Measurements from ENCODE around the gene OR51A2.
"Not testable (repeated sequence)": the region's sequence is repeated elsewhere in the genome, so short reads cannot be mapped to it uniquely, and the experiment has no call there.

OR51A2 gene, protein sequence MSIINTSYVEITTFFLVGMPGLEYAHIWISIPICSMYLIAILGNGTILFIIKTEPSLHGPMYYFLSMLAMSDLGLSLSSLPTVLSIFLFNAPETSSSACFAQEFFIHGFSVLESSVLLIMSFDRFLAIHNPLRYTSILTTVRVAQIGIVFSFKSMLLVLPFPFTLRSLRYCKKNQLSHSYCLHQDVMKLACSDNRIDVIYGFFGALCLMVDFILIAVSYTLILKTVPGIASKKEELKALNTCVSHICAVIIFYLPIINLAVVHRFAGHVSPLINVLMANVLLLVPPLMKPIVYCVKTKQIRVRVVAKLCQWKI

DNA sequence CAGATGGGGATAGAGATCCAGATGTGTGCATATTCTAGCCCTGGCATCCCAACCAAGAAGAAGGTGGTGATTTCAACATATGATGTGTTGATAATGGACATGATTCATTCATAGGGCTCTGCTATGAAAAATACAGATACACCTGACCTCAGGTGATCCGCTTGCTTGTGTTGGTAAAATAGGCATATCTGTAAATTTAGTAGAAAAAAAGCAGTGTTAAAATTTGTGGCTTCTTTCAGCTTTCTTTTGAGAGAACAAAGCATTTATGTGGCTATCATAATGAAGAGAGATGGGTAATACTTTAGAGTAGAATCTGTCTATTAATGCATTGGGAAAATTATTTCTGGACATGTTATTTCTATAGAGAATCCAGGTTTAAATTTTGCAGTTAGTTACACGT, at the start of gene OR51A2:
Gene OR51A2 (minus strand): TSS at position 101 of the 400 bp plus-strand sequence. CDS start 0 bp downstream, at position 101.
- not testable (repeated sequence) for DNase-seq

DNA sequence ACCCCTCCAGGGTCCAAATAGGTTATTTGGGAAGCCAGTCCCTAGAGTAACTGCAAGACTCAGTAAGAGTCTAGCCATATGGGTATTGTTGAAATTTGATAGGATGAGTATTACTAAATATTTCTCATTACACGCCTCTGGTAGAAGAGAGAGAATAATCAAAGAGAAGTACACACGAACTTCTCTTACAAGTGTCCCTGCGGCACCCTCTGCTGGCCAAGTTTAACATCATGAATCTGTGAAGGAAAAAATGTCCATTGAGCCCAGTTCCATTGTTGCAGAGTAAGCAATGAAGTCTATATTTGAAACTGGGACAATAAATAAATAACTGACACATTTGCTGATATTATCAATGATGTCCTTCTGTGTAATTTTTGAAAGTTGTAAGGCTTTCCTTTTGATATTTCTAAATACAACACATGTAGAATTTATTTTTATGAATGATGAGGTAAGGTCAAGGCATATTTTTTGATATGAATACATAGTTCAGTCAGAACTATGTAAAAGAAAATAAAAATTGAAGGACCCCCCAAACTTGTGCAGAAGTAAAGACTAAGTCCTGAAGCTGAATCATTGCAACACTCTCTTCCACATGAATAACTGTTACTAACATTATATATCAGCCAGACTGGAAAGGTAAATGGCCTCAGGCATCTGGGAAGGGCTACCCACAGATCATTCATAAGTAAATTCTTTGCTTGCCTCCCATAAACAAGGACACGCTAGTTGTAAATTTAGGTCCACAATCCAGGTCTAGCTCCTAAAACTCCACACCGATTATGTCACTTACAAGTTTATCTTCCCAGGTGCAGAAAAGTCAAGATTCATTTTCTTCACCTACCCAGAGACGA, 49.1 kb upstream of the OR51A2 start:
- no peak for DNase-seq

DNA sequence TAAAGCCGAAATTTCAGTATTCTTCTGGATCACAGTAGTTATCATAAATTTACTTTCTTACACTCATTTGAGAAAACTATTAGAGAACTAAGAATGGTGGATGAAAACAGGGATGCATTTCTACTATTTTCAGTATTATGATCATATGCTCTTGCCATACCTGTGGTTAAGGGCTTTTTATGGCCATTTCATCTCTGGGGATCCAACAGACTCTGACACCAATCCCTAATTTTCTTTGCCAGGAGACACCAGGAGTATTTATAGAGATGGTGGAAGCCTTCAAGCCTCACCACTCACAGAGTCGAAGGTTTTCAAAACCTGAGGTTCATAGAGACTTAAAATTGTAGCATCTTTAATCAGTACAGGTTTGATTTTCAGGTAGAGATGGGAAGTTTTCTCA, 39.0 kb upstream of the OR51A2 start, which contains the start of gene OR51L1:
Gene OR51L1 (plus strand): TSS at position 301 of the 400 bp plus-strand sequence. CDS start 4,132 bp downstream, outside the sequence.
- DNase-seq, result no peak

DNA sequence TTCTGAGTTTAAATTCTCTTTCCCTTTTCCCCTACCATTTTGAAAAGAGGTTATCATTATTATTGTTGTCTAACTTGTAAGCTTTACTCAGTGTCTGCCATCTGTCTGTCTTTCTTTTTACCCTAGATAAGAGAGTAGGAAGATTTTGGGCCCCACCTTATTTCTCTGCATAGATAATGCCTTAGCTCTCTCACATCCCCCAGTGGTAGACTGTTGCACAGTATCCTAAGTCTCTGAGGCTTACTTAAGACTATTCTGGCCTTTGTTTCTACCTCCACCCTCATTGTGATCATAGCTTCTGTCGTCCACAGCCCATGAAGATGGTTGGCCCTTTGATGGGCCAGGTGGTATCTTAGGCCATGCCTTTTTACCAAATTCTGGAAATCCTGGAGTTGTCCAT, 35.5 kb upstream of the OR51A2 start:
- no peak for DNase-seq

DNA sequence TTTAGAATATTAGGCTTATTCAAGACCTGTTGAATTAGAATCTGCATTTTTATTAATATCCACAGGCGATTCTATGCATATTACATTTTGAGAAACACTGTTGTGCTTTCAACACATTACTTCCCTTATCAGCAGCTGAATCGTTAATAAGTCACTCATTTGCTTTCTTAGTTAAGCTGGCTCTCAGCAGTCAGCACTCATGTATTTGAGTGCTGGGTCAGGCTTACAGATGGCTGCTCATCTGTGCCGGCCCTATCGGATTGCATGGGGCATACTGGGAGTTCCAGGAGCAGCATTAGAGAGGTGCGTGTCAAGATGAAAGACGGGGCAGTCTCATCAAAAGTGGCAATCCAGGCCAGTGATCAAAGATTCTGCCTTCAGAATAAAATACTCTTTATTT, 28.3 kb upstream of the OR51A2 start:
- no peak for DNase-seq

DNA sequence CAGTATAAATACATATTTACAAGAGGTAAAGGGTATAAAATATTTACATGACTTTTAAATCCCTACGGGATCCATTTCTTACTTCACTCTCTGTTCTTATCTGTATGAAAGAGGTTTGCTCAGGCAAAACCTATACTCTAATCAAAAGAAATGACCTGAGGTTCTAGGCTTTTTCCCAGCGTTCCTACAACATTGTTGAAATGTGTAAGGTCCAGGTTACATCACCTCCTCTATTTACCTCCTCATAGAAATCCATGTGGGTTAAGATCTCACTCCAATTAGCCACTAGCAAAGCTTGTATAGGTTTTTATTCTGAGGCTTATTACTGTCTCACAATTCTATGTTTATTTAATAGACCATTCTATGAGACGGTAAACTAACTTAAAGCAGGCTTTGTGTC, 27.2 kb upstream of the OR51A2 start:
- DNase-seq, result no peak

DNA sequence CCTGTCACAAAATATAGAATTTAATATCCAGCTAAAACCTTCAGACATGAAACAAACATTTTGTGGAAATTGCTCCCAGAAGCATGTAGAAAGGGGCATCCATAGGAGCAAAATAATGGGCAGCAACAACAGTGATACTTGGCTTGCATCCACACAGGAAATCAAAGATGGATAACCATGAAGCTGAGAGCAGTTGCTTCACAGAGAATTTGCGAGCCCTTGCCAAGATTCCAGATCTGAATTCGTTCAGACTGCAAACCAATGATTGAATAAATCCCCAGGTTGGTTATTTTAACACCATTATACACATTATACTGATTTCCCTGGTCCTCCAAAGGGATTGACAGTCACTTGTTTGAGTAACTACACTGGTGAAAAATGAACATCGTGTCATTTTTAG, 23.5 kb upstream of the OR51A2 start:
- DNase-seq, result no peak

DNA sequence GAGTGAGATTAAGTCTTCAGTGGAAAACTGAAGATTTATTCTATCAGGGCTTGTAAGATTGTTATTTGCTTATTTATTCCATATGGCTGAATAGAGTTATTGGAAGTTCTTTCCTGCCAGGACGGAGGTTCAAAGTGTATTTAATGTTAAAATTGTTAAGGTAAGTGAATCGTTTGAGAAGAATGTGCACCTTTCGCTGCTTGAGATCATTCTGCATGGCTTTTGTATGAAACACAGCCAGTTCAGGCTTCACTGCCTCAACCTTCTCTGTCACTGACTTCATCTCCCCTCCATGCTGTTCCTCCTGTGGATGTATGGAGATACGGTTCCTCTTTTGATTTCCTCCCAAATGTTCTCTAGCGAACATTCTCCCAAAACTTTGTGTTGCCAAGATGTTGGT, 19.9 kb upstream of the OR51A2 start:
- no peak for DNase-seq

DNA sequence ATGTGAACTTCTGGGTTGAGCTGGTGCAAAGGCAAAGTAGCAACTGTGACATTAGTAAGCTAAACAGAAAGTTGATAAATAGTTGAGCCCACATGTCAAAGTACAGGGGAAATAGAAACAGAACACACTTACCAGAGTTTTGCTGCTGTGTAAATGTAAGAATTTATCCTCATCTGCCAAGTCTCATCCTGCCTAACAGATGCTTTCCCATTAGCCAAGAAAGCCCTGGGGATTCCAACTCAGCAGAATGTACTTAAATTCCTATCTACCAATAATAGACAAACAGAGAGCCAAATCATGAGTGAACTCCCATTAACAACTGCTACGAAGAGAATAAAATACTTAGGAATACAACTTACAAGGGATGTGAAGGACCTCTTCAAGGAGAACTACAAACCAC, 7.3 kb upstream of the OR51A2 start:
- no peak for DNase-seq

DNA sequence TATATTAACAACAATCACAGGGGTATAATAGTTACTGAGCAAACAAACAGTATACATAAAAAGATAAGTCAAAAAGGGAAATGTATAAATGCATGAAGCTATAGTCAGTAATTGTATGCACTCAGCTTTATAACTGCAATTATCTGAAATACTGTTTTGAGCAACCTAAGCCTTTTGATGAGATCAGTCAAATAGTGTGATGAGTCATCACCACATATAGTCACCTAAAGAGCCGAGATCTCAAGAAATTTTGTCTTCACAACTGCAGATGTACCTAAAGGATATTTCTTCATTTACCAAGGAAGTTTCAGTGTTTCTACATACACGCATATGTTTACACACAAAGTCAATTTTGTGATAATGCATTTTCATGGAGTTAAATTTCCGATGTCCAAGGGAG, 5.4 kb upstream of the OR51A2 start:
- no peak for DNase-seq

DNA sequence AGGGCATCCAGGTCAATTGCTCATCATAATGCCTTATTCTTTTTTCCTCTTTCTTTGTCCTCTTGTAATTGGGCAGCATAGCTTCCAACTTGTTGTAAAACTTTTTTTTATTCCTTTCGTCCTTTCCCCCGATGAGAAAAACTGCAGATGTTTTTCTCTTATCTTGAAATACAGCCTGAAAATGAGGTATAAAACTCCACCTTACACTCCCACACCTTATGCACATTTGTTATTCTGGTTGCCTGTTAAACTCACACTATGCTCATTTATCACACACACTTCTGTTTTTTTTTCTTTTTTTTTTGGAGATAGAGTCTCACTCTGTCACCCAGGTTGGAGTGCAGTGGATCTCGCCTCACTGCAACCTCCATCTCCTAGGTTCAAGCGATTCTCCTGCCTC, 1.9 kb upstream of the OR51A2 start:
- DNase-seq, result no peak

DNA sequence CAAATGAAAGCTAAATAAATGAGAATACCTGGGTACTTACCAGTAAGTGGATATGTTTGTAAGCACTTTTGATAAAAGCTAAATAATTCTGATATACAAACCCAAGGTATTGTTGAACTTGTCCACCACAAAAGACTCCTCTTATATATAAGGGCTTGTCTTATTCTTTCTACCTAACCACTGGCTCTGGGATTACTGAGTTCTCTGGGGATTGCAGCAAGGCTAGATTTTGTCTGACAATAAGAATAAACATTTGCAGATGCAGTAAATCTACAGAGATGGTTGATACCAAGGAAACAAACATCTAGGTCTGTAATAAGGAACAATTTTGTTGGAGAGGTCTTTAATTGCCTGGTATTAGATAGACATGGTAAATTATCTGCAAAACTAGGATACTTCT, 8.0 kb downstream of the OR51A2 start, which contains the start of gene OR51A4:
Gene OR51A4 (minus strand): TSS at position 101 of the 400 bp plus-strand sequence. CDS start 505 bp downstream, outside the sequence.
- no peak for DNase-seq

DNA sequence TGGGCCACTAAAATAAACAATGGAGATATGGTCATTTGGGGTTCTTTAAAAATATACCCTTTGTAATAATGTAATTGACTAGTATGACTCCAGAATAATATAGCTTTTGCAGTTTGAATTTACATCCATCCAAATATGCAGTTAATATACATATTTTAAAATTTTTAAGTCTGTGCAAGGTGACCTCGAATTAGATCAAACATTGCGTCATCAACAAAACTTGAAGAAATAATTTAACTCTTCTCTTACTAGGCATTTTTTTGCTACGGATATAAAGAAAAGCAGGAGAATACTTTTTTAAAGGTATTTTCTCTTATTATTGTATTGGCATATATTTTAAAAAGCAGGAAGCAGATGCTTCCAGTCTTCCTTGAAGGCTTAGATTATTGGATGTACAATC, 18.8 kb downstream of the OR51A2 start:
- no peak for DNase-seq

DNA sequence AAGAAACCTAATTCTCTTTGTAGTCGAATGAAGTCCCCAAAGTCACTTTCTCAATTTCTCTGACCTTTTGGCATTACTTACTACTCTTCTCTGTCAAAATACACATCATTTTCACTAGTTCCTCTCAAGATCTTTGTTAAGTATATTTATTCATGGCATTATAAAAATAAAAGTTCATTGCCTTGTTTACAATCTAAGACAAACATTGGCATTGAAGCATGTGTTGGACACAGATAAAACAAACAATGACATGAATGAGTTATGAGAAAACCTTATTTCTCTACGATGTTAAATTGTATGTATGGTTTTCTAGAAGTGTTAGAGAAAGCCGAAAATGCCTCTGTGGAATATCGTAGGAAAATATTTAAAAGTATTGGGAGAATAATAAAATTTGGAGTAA, 22.8 kb downstream of the OR51A2 start:
- no peak for DNase-seq

DNA sequence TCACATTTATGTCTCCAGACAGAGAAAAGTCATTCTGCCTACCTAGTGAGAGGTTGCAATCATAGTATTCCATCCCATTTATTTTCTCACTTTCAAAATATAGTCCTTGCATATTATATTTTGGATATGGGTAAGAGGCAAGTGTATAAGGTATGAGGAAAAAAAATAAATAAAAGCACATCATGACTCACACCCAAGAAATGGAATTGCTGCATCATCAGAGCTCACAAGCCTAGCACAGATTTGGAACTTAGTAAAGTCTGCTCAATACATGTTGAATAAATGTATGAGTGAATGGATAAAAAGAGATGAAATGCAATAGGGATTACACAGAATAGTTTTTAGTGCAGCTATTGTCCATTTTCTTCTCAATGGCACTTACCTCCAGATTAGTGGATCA, 28.9 kb downstream of the OR51A2 start:
- DNase-seq, result no peak

DNA sequence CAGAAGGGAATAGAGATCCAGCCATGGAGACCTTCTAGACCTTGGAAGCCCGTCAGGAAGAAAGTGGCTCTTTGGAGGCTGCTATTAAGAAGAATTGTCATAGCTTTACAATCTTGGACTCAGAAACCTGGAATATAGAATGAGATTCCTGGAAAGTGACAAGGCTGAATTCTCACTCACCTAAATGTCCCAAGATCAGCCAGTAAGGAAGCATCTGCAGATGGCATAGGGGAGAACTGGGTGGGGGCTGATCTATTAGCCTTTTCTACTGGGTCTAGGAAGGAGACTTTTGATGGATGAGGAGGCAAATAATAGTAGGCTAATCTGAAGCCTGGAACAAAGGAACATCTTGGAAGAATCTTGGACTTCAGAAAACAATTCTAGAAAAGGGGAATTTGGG, 31.3 kb downstream of the OR51A2 start, which contains the start of gene OR51G1:
Gene OR51G1 (minus strand): TSS at position 101 of the 400 bp plus-strand sequence. CDS start 0 bp downstream, at position 101.
- no peak for DNase-seq

DNA sequence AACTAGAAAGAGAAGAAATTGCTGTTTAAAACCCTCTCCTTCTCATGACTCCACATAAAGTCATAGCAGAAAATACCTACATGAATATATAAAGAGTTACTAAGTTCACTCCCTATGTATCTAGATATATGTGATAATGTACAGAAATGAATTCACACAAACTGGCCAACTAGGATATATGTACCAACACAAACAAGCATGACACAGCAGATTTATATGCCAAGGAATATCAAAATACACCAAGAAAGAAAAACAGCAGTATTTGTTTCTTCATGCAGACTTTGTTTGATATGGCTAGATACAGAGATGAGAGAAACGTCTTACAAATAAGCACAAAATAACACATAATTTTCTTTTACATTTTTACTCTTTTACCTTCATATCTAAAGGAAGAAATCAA, 33.2 kb downstream of the OR51A2 start:
- DNase-seq, result no peak

DNA sequence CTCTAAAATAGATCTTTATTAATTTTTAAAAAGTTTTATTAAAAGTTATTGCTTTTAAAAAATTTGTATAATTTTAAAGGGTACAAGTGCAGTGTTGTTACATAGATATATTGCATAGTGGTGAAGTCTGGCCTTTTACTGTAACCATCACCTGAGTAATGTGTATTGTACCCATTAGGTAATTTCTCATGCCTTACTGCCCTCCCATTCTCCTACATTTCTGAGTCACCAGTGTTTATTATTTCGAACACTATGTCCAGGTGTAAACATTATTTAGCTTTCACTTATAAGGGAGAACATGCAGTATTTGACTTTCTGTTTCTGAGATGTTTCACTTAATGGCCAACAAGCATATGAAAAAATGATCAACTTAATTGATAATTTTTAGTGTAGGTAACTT, 33.7 kb downstream of the OR51A2 start:
- DNase-seq, result no peak

DNA sequence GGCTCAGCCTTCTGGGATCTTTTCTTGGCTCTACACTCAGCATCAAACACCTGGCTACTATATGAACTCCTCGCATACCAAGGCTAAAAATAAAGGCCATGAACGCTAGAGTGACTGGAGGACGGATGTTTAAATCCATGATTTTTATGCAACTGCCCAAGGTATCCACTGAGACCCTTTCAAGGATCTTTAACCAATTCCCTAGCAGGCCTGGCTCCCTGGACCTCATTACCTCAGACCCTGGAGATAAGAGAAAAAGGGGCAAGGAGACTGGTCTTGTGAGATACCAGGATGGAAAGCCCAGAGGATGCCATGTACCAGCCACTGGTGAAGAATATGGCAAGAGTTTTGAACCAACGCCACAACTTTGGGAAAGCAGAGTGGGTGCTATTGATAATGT, 36.3 kb downstream of the OR51A2 start, which contains the start of gene OR51G2:
Gene OR51G2 (minus strand): TSS at position 101 of the 400 bp plus-strand sequence. CDS start 3,687 bp downstream, outside the sequence.
- no peak for DNase-seq

DNA sequence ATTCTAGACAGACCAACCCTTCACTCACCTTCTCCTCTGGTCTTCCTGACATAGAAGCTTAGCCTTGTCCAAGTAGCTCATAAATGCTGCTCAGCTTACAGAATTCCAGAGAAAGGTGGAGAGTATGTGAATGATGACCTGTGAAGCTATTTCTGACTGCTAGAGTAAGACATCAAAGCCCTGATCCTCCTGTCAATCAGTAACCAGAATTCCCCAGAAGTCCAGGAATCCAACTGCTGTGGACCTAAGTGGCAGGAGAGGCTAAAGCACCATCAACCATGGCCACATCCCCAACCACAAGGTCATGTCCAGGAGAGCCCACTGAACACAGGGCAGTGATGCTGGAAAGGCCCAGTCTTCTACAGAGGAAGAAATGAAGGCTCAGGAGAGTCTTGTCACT, 38.9 kb downstream of the OR51A2 start:
- no peak for DNase-seq

Data from activated CD4-positive, alpha-beta T cell treated with anti-CD3 and anti-CD28 coated beads for 4 hours (primary cell).